HG02588 (cell line): ENCODE measurements around the gene RBMX.
"Not testable (repeated sequence)": the region's sequence is repeated elsewhere in the genome, so short reads cannot be mapped to it uniquely, and the experiment has no call there.

Experiments used
- ATAC-seq: cut with Tn5 transposase; IDR thresholded peaks from one replicate; pipeline ENCODE4 v1.9.1; 2021; ENCODE audit warnings: mild to moderate bottlenecking, moderate library complexity; ENCODE audit not compliant: unreplicated experiment

RBMX gene

GRCh38 chrX:136880452-136881013, at the start of gene RBMX:
Gene RBMX, minus strand, starts transcription at chrX:136880725. Its CDS starts 1,298 bp downstream, at chrX:136879427.
- peak; percentile 89 for ATAC-seq

- not testable (repeated sequence) for ATAC-seq
Measured at GRCh38 chrX:136921438-136921837, 40.9 kb upstream of the RBMX start.

GRCh38 chrX:136920001-136920400, 39.5 kb upstream of the RBMX start:
- no peak for ATAC-seq

- ATAC-seq, result no peak
Measured at GRCh38 chrX:136916827-136917226, 36.3 kb upstream of the RBMX start.

- not testable (repeated sequence) for ATAC-seq
Measured at GRCh38 chrX:136911661-136912060, 31.1 kb upstream of the RBMX start.

GRCh38 chrX:136911253-136911652, 30.7 kb upstream of the RBMX start:
- no peak for ATAC-seq

GRCh38 chrX:136910565-136911035, 30.1 kb upstream of the RBMX start:
- ATAC-seq, result no peak

GRCh38 chrX:136909706-136910564, 29.4 kb upstream of the RBMX start:
- ATAC-seq, result peak; percentile 66

- ATAC-seq, result peak; percentile 56
Measured at GRCh38 chrX:136909119-136909705, 28.7 kb upstream of the RBMX start.

- ATAC-seq, result no peak
Measured at GRCh38 chrX:136907621-136908020, 27.1 kb upstream of the RBMX start.

- ATAC-seq, result no peak
Measured at GRCh38 chrX:136906921-136907510, 26.5 kb upstream of the RBMX start.

- ATAC-seq, result not testable (repeated sequence)
Measured at GRCh38 chrX:136904067-136904466, 23.5 kb upstream of the RBMX start.

GRCh38 chrX:136900071-136900470, 19.5 kb upstream of the RBMX start:
- ATAC-seq, result not testable (repeated sequence)

GRCh38 chrX:136899221-136899620, 18.7 kb upstream of the RBMX start:
- no peak for ATAC-seq

- ATAC-seq, result not testable (repeated sequence)
Measured at GRCh38 chrX:136898752-136899151, 18.2 kb upstream of the RBMX start.

- ATAC-seq, result no peak
Measured at GRCh38 chrX:136896121-136896914, 15.8 kb upstream of the RBMX start.

- ATAC-seq, result no peak
Measured at GRCh38 chrX:136892412-136892811, 11.9 kb upstream of the RBMX start.

- ATAC-seq, result not testable (repeated sequence)
Measured at GRCh38 chrX:136890596-136890995, 10.1 kb upstream of the RBMX start.

- no peak for ATAC-seq
Measured at GRCh38 chrX:136889269-136889668, 8.7 kb upstream of the RBMX start.

- ATAC-seq, result peak; percentile 7
Measured at GRCh38 chrX:136880003-136880451, 498 bp downstream of the RBMX start.
